GM12801 (cell line): ENCODE results near the gene UFSP1.

Source experiments
- CTCF ChIP-seq: IDR thresholded peaks from one replicate; pipeline ENCODE4 v1.5.1; 2011; ENCODE audit warnings: control low read depth; ENCODE audit not compliant: insufficient read length; ENCODE audit errors: extremely low read depth

Gene UFSP1

GRCh38 chr7:100878685-100879084, 10.8 kb downstream of the UFSP1 start:
- TF ChIP-seq CTCF, result no peak

GRCh38 chr7:100878013-100878412, 11.5 kb downstream of the UFSP1 start:
- TF ChIP-seq CTCF, result no peak

GRCh38 chr7:100875356-100875751, 14.2 kb downstream of the UFSP1 start:
- no peak for TF ChIP-seq CTCF

GRCh38 chr7:100874577-100875355, 14.7 kb downstream of the UFSP1 start, which contains the start of gene SRRT:
Gene SRRT (plus strand): TSS chr7:100875103. CDS start chr7:100875591, 488 bp downstream.
- TF ChIP-seq CTCF, result no peak

GRCh38 chr7:100874300-100874576, 15.3 kb downstream of the UFSP1 start:
- no peak for TF ChIP-seq CTCF

- no peak for TF ChIP-seq CTCF
Observed at GRCh38 chr7:100873599-100874299, 15.8 kb downstream of the UFSP1 start.

- TF ChIP-seq CTCF, result no peak
Observed at GRCh38 chr7:100867776-100868485, 21.6 kb downstream of the UFSP1 start.
